Effector memory CD8-positive, alpha-beta T cell (primary cell): ENCODE data around the gene TTBK1.
"Not testable (repeated sequence)": the region's sequence is repeated elsewhere in the genome, so short reads cannot be mapped to it uniquely, and the experiment has no call there.

Source experiments
- ATAC-seq: fragments of 150-1000 bp; cut with Tn5 transposase; replicated peaks from 2 replicates; pipeline ENCODE4 v1.10.0; 2021; ENCODE audit warnings: mild to moderate bottlenecking, moderate library complexity
- DNase-seq, 3 experiments: peaks; one replicate each; pipeline ENCODE4 v3.0.0; 2021
- H3K27ac Mint-ChIP-seq, 2 donors: one replicate each; pipeline ENCODE4 v1.8.0; 2022; ENCODE audit warnings: mild to moderate bottlenecking in 2 of 2, mixed read lengths in 2 of 2, moderate library complexity in 2 of 2
- H3K27me3 Mint-ChIP-seq, 2 donors: one replicate each; pipeline ENCODE4 v1.8.0; 2022; ENCODE audit warnings: mixed read lengths in 2 of 2
- H3K36me3 Mint-ChIP-seq: one replicate; pipeline ENCODE4 v1.8.0; 2022; ENCODE audit warnings: mild to moderate bottlenecking, moderate library complexity, mixed read lengths; ENCODE audit not compliant: insufficient read depth
- H3K4me1 Mint-ChIP-seq, 2 donors: one replicate each; pipeline ENCODE4 v1.8.0; 2022; ENCODE audit warnings: low read depth in 2 of 2, mixed read lengths in 2 of 2
- H3K4me3 Mint-ChIP-seq, 2 donors: one replicate each; pipeline ENCODE4 v1.8.0; 2022; ENCODE audit warnings: mild to moderate bottlenecking in 2 of 2, mixed read lengths in 2 of 2, moderate library complexity in 2 of 2
- H3K9me3 Mint-ChIP-seq, 2 donors: one replicate each; pipeline ENCODE4 v1.8.0; 2022; ENCODE audit warnings: mixed read lengths in 2 of 2

The TTBK1 gene

GRCh38 chr6:43295456-43295855, 52.2 kb downstream of the TTBK1 start:
- no peaks in the 10 kb centered on the region for H3K9me3 Mint-ChIP-seq
- no peak for DNase-seq
- no peaks in the 10 kb centered on the region for H3K36me3 Mint-ChIP-seq
- no peaks in the 10 kb centered on the region for H3K4me1 Mint-ChIP-seq
- no peak overlapping the region for H3K27ac Mint-ChIP-seq
- no peak overlapping the region for H3K4me3 Mint-ChIP-seq
- peaks cover 8 to 19% of the 10 kb centered on the region in 2 donors for H3K27me3 Mint-ChIP-seq
- ATAC-seq, result no peak

GRCh38 chr6:43296780-43297497, 53.7 kb downstream of the TTBK1 start:
- Mint-ChIP-seq H3K4me3 (no peak overlapping the region), H3K27me3 (peaks cover 12 to 34% of the 10 kb centered on the region in 2 donors), H3K9me3 (no peaks in the 10 kb centered on the region), H3K27ac (no peak overlapping the region), H3K4me1 (no peaks in the 10 kb centered on the region), H3K36me3 (no peaks in the 10 kb centered on the region)
- ATAC-seq, result no peak
- no peak for DNase-seq

- ATAC-seq, result no peak
- Mint-ChIP-seq H3K4me3 (no peak within 1 kb of the TSS), H3K4me1 (no peaks in the 10 kb centered on the region), H3K9me3 (no peaks in the 10 kb centered on the region), H3K27me3 (peaks cover 12 to 43% of the 10 kb centered on the region in 2 donors), H3K27ac (no peak within 1 kb of the TSS), H3K36me3 (no peaks in the 10 kb centered on the region)
- DNase-seq, result no peak
Measured at GRCh38 chr6:43297644-43298564, 54.6 kb downstream of the TTBK1 start, which contains the start of gene SLC22A7. Gene SLC22A7, plus strand, starts transcription at chr6:43298260. Its CDS starts 99 bp downstream, at chr6:43298359.

- no peaks in the 10 kb centered on the region for H3K4me1 Mint-ChIP-seq
- no peak overlapping the region for H3K4me3 Mint-ChIP-seq
- no peak overlapping the region for H3K27ac Mint-ChIP-seq
Measured at GRCh38 chr6:43298565-43299337, 55.5 kb downstream of the TTBK1 start.

GRCh38 chr6:43299338-43300293, 56.3 kb downstream of the TTBK1 start:
- Mint-ChIP-seq H3K27ac (no peak overlapping the region), H3K4me1 (no peaks in the 10 kb centered on the region), H3K36me3 (no peaks in the 10 kb centered on the region), H3K9me3 (no peaks in the 10 kb centered on the region), H3K4me3 (no peak overlapping the region), H3K27me3 (peaks cover 12 to 43% of the 10 kb centered on the region in 2 donors)
- no peak for DNase-seq
- ATAC-seq, result no peak

More at GRCh38 chr6:43298565-43299337, 55.5 kb downstream of the TTBK1 start:
- Mint-ChIP-seq H3K36me3 (no peaks in the 10 kb centered on the region), H3K27me3 (peaks cover 12 to 43% of the 10 kb centered on the region in 2 donors), H3K9me3 (no peaks in the 10 kb centered on the region)
- DNase-seq (no peak), ATAC-seq (no peak)

GRCh38 chr6:43301081-43301870, 58.0 kb downstream of the TTBK1 start:
- Mint-ChIP-seq H3K9me3 (no peaks in the 10 kb centered on the region), H3K4me1 (no peaks in the 10 kb centered on the region), H3K27ac (no peak overlapping the region), H3K36me3 (no peaks in the 10 kb centered on the region), H3K27me3 (peaks cover 12 to 44% of the 10 kb centered on the region in 2 donors), H3K4me3 (no peak overlapping the region)
- DNase-seq, result no peak
- no peak for ATAC-seq

GRCh38 chr6:43302126-43302525, 58.8 kb downstream of the TTBK1 start:
- ATAC-seq, result no peak
- Mint-ChIP-seq H3K9me3 (no peaks in the 10 kb centered on the region), H3K4me1 (no peaks in the 10 kb centered on the region), H3K36me3 (no peaks in the 10 kb centered on the region), H3K27ac (no peak overlapping the region), H3K27me3 (peaks cover 14 to 52% of the 10 kb centered on the region in 2 donors), H3K4me3 (no peak overlapping the region)
- no peak for DNase-seq

- ATAC-seq, H3K27ac Mint-ChIP-seq, H3K36me3 Mint-ChIP-seq, DNase-seq, H3K9me3 Mint-ChIP-seq, H3K4me3 Mint-ChIP-seq, H3K4me1 Mint-ChIP-seq: not testable (repeated sequence)
- peaks cover 17 to 52% of the 10 kb centered on the region in 2 donors for H3K27me3 Mint-ChIP-seq
Measured at GRCh38 chr6:43303006-43303405, 59.7 kb downstream of the TTBK1 start.

- Mint-ChIP-seq H3K27ac (no peak overlapping the region), H3K27me3 (peaks cover 17 to 49% of the 10 kb centered on the region in 2 donors), H3K9me3 (no peaks in the 10 kb centered on the region), H3K36me3 (no peaks in the 10 kb centered on the region), H3K4me3 (no peak overlapping the region), H3K4me1 (peaks cover 6% of the 10 kb centered on the region in 2 donors)
- DNase-seq (no peak), ATAC-seq (no peak)
Measured at GRCh38 chr6:43303751-43304331, 60.6 kb downstream of the TTBK1 start.

- peaks cover 6 to 7% of the 10 kb centered on the region in 2 donors for H3K4me1 Mint-ChIP-seq
- H3K9me3 Mint-ChIP-seq, result no peaks in the 10 kb centered on the region
- ATAC-seq (no peak), DNase-seq (no peak)
- H3K4me3 Mint-ChIP-seq, result no peak overlapping the region
- H3K36me3 Mint-ChIP-seq, result no peaks in the 10 kb centered on the region
- peaks cover 17 to 44% of the 10 kb centered on the region in 2 donors for H3K27me3 Mint-ChIP-seq
- no peak overlapping the region for H3K27ac Mint-ChIP-seq
Measured at GRCh38 chr6:43304361-43304760, 61.1 kb downstream of the TTBK1 start.

- no peak overlapping the region for H3K4me3 Mint-ChIP-seq
- H3K4me1 Mint-ChIP-seq, result peaks cover 6 to 7% of the 10 kb centered on the region in 2 donors
- H3K27me3 Mint-ChIP-seq, result peaks cover 14 to 39% of the 10 kb centered on the region in 2 donors
- ATAC-seq (no peak), DNase-seq (no peak)
- no peaks in the 10 kb centered on the region for H3K36me3 Mint-ChIP-seq
- no peaks in the 10 kb centered on the region for H3K9me3 Mint-ChIP-seq
- no peak overlapping the region for H3K27ac Mint-ChIP-seq
Measured at GRCh38 chr6:43304882-43305281, 61.6 kb downstream of the TTBK1 start.
